Heart left ventricle (tissue), 13 donors: ENCODE measurements around the gene CAMSAP2.

Experiments used
- CTCF ChIP-seq, 12 donors: fragments of 200-600 bp; sonication (generic) in 4 of 12; IDR thresholded peaks; one replicate each; pipeline versions ENCODE4 v1.5.0 to v1.8.0; 2018 to 2022; ENCODE audit warnings: antibody characterized with exemption in 12 of 12, mild to moderate bottlenecking in 5 of 12
- POLR2A ChIP-seq, 2 donors: fragments of 450-650 bp; IDR thresholded peaks; one replicate each; pipeline ENCODE4 v1.6.1; 2017; ENCODE audit warnings: antibody characterized with exemption in 2 of 2, mild to moderate bottlenecking in 2 of 2, moderate library complexity in 2 of 2
- donor health status: ischemic (EF 13 %, LVEDD 7.1; RV severe dilation, severe dysfunction).
- donor health status: DM: no; HTN: yes; CAD: no.
- donor health status: DM: no; HTN: no; CAD: no.
- donor health status: ischemic (EF 25% LVEDD 6.9; RV normal size, moderate dysfunction).
- donor health status: ischemic (EF 25% LVEDD 5.7; RV mildly dilated, moderate dysfunction).
- donor health status: ischemic (EF 35%, LVEDD 5.7; RV mildly dilated, moderate dysfunction).
- donor health status: nonischemic (EF 11% LVEDD 7.7; RV severe dilation, severe dysfunction).
- donor health status: DM: yes; HTN: yes; CAD: no.
- donor health status: PGD.
- donor health status: ischemic (EF 29% LVEDD 5.4; RV normal size, mild dysfunction).
- donor health status: nonischemic (EF 23%, LVEDD 6.1; RV moderate dilation, normal function).

DNA sequence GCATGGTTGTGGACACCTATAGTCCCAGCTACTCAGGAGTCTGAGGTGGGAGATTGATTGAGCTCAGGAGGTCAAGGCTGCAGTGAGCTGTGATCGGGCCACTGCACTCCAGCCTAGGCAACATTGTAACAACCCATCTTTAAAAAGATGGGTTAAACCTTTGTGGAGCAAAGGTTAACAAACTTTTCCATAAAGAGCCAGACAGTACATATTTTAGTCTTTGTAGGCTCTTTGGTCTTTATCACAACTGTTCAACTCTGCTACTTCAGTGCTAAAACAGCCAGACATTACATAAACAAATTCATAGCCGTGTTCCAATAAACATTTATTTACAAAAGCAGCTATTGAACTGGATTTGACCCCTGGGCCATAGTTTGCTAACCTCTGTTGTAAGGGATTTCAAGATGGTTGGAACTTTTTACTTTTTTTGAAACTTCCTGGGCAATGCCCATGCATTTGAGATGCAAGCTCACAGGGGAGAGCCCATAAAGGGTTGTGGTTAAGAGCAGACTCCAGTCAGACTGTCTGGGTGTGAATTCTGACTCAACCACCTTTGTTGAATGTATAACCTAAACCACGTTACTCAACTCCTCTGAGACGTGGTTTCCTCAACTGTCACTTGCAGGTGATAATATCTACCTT, 166.8 kb downstream of the CAMSAP2 start:
- TF ChIP-seq CTCF (IDR thresholded peaks at IDR 0.05) (no peak), POLR2A (IDR thresholded peaks at IDR 0.05) (no peak)
